GM12891 (cell line): ENCODE measurements around the gene METTL21A.

Experiments used
- PAX5 ChIP-seq: IDR thresholded peaks from 2 replicates; pipeline ENCODE4 v1.6.1; 2011; ENCODE audit warnings: low read length, moderate library complexity, mild to moderate bottlenecking; ENCODE audit not compliant: insufficient read depth, severe bottlenecking
- POLR2A ChIP-seq: IDR thresholded peaks from 2 replicates; pipeline ENCODE4 v1.6.1; 2011; ENCODE audit warnings: low read depth, low read length, control low read depth
- POLR2AphosphoS5 ChIP-seq: IDR thresholded peaks from 2 replicates; pipeline ENCODE4 v1.6.1; 2011; ENCODE audit warnings: low read depth, low read length, control low read depth
- TAF1 ChIP-seq: IDR thresholded peaks from 2 replicates; pipeline ENCODE4 v1.6.1; 2011; ENCODE audit warnings: low read depth, low read length, control low read depth

DNA sequence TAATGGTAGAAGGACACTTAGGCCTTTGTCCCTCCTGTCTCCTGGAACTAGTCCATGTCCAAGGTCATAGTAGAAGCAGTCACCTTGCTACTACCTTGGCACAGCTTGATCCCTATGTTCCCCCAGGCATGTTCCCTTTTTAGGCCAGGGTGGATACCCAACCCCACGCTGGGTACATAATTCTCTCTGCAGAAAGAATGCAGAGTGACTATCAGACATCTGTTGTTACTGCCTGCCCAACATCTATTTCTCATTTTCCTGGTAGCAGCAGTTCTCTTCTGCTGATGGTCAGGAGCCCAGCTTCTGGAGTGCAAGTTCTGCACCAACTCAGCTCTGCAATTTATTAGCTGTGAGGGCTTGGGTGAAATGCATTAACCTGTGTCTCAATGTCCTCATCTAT lies 4.4 kb upstream of the METTL21A start:
- TF ChIP-seq POLR2A (no peak), POLR2AphosphoS5 (no peak), PAX5 (no peak), TAF1 (no peak)
